ENCODE results near the gene WDR37.
"Not testable (repeated sequence)": the region's sequence is repeated elsewhere in the genome, so short reads cannot be mapped to it uniquely, and the experiment has no call there.

The WDR37 gene, protein sequence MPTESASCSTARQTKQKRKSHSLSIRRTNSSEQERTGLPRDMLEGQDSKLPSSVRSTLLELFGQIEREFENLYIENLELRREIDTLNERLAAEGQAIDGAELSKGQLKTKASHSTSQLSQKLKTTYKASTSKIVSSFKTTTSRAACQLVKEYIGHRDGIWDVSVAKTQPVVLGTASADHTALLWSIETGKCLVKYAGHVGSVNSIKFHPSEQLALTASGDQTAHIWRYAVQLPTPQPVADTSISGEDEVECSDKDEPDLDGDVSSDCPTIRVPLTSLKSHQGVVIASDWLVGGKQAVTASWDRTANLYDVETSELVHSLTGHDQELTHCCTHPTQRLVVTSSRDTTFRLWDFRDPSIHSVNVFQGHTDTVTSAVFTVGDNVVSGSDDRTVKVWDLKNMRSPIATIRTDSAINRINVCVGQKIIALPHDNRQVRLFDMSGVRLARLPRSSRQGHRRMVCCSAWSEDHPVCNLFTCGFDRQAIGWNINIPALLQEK

GRCh38 chr10:1056326-1057105 is at the start of gene WDR37:
Gene WDR37 (plus strand): TSS chr10:1056385. CDS start chr10:1072156, 15,771 bp downstream.
- peak within 1 kb of the TSS; percentile 94 for H3K27ac ChIP-seq
- TF ChIP-seq ZFX (IDR thresholded peaks at IDR 0.05; ENCODE audit: borderline replicate concordance): no peak
- no peak for TF ChIP-seq CTCF (IDR thresholded peaks at IDR 0.05)

- no peak for TF ChIP-seq CTCF (IDR thresholded peaks at IDR 0.05)
- no peak for TF ChIP-seq ZFX (IDR thresholded peaks at IDR 0.05; ENCODE audit: borderline replicate concordance)
Observed at GRCh38 chr10:1006573-1006972, 49.6 kb upstream of the WDR37 start.

DNA sequence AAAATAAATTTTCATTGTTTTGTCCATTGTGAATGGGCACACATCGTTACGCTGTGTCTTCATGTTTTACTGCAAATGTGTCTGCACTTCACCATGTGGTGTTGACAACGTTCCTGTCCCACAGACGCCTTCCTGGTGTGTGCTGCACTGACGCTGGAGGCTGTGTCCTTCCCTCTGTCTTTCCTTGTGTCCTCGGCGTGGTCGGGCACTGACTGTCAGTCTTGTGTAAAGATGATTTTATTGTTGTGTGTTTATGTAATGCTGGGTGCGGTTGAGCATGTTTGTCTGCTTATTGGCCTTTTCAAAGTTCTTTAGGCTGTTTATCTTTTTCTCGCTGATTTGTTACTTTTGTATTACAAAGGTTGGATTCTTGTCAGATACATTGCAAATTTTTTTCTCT is 48.6 kb upstream of the WDR37 start:
- TF ChIP-seq ZFX (IDR thresholded peaks at IDR 0.05; ENCODE audit: borderline replicate concordance) (no peak), CTCF (IDR thresholded peaks at IDR 0.05) (no peak)

More at GRCh38 chr10:1006573-1006972, 49.6 kb upstream of the WDR37 start:
- no peak overlapping the region for H3K27ac ChIP-seq

GRCh38 chr10:1009071-1009494 is 47.1 kb upstream of the WDR37 start:
- TF ChIP-seq ZFX (IDR thresholded peaks at IDR 0.05; ENCODE audit: borderline replicate concordance): no peak
- no peak for TF ChIP-seq CTCF (IDR thresholded peaks at IDR 0.05)

More for the DNA sequence above, 48.6 kb upstream of the WDR37 start:
- no peak overlapping the region for H3K27ac ChIP-seq

DNA sequence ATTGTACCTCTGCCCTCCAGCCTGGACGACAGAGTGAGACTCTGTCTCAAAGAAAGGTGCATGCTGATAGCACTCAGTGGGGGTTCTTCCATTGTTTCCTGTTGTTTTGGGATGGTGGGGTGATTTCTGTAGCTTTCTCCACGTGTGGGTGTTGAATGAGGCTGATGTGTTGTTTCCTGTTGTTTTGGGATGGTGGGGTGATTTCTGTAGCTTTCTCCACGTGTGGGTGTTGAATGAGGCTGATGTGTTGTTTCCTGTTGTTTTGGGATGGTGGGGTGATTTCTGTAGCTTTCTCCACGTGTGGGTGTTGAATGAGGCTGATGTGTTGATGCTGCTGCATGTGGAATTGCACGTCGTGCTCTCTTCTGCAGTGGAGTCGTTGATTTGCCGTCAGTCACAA is 46.2 kb upstream of the WDR37 start:
- not testable (repeated sequence) for H3K27ac ChIP-seq

More at GRCh38 chr10:1009071-1009494, 47.1 kb upstream of the WDR37 start:
- H3K27ac ChIP-seq: no peak overlapping the region

DNA sequence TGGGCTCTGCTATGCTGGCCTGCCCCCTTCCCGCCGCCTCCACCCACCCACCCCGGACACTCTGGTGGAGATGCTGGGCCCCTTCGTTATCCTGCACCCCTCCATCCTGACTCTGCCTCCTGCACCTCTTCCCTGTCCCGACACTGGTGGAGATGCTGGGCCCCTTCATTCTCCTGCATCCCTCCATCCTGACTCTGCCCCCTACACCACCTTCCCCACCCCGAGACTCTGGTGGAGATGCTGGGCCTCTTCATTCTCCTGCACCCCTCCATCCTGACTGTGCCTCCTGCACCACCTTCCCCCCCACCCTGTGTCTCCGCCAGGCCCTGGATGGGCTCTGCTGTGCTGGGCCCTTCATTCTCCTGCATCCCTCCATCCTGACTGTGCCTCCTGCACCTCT is 45.5 kb upstream of the WDR37 start:
- H3K27ac ChIP-seq: no peak overlapping the region
- TF ChIP-seq ZFX (IDR thresholded peaks at IDR 0.05; ENCODE audit: borderline replicate concordance): no peak
- TF ChIP-seq CTCF (IDR thresholded peaks at IDR 0.05): no peak

- TF ChIP-seq CTCF (IDR thresholded peaks at IDR 0.05) (no peak), ZFX (IDR thresholded peaks at IDR 0.05; ENCODE audit: borderline replicate concordance) (no peak)
- H3K27ac ChIP-seq: no peak overlapping the region
Observed at GRCh38 chr10:1011696-1012095, 44.5 kb upstream of the WDR37 start.
